Suprapubic skin (tissue), 4 donors: ENCODE measurements around the gene CARD6. TPM values are rescaled to one million over a fixed set of nuclear protein-coding genes. Genes with fewer than 3 reads are reported as not detected.

Experiments
- DNase-seq, 2 donors: peaks; one replicate each; pipeline ENCODE4 v3.0.0-alpha.2; 2019; ENCODE audit warnings: low spot score in 2 of 2
- H3K27ac ChIP-seq: fragments of 200-600 bp; sonication (generic); one replicate; pipeline ENCODE4 v1.5.1; 2019
- H3K27me3 ChIP-seq: fragments of 200-600 bp; sonication (generic); one replicate; pipeline ENCODE4 v1.5.1; 2019
- H3K36me3 ChIP-seq: fragments of 200-600 bp; sonication (generic); one replicate; pipeline ENCODE4 v1.5.1; 2019
- H3K4me1 ChIP-seq: fragments of 200-600 bp; sonication (generic); one replicate; pipeline ENCODE4 v1.5.1; 2019
- H3K4me3 ChIP-seq: fragments of 200-600 bp; sonication (generic); one replicate; pipeline ENCODE4 v1.5.1; 2019; ENCODE audit warnings: mild to moderate bottlenecking
- H3K9me3 ChIP-seq: fragments of 200-600 bp; sonication (generic); one replicate; pipeline ENCODE4 v1.5.1; 2019
- EP300 ChIP-seq: sonication (generic); formaldehyde crosslinking; IDR thresholded peaks from one replicate; pipeline ENCODE4 v1.6.1; 2017; ENCODE audit warnings: antibody characterized with exemption
- POLR2A ChIP-seq, 2 donors: fragments of 450-650 bp; IDR thresholded peaks; one replicate each; pipeline ENCODE4 v1.6.1; 2017; ENCODE audit warnings: antibody characterized with exemption in 2 of 2, mild to moderate bottlenecking in 2 of 2, moderate library complexity in 2 of 2
- POLR2AphosphoS5 ChIP-seq, 3 donors: sonication (generic); formaldehyde crosslinking; IDR thresholded peaks; one replicate each; pipeline ENCODE4 v1.6.1; 2017; ENCODE audit warnings: antibody characterized with exemption in 3 of 3
- WGBS: methylation state at CpG from one replicate; pipeline ENCODE4 v1.1.5; 2018; 5-methylcytosine and 5-hydroxymethylcytosine counted together
- total RNA-seq, 4 donors: library from RNA; depleted of rRNA; stranded (reverse); fragments of >200 nt; gene quantifications; one replicate each; pipeline ENCODE4 v1.1.0, GENCODE V29; 2016
- TF ChIP-seq, protein P1 (sequence below), 2 donors: fragments of 200-600 bp in 1 of 2; fragments of 450-650 bp in 1 of 2; sonication (generic) in 1 of 2; IDR thresholded peaks; one replicate each; pipeline ENCODE4 v1.5.1; 2016 to 2019; ENCODE audit warnings: antibody characterized with exemption in 2 of 2, mild to moderate bottlenecking in 1 of 2, moderate library complexity in 1 of 2

The CARD6 gene
- total RNA-seq, 4 donors from 2014 or later: 3.9 to 8.7 (median 7.3) TPM

DNA sequence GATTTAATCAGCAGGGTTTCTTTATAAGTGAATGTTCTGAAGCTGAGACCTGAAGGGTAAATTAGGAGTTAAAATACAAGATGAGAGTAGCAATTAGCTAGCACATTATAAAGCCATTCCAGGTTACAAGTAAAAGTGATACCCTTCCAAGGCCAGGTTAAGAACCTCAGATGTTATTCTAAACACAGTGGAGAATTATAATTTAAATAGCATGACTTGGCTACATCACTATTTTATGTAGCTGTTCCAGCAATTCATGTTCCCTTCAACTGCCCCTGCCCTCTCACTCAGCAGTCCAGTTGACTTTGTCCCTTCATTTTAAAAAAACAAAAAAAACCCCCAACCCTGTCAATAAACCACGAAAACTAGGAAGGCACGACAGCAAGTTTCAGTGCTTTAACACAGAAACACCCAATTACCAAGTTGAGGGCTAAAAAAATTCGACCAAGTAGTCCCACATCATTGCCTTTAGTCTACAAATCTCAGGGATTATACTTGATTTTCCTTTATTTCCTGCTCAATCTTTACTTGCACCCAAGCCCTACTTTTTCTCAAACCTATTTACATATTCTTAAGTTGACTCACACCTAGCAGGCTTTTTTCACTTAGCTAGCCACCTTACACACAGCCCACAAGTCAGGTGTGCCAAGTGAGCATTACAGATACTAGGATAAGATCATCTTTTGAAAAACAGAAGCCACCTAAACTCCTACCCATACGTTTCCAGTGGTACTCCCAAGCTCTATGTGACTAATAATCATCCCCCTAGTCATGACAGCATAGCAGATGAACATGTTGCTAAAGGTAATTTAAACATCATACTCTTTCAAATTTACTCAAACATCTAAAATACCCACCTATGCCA is 9.6 kb upstream of the CARD6 start:
- TF ChIP-seq POLR2A (IDR thresholded peaks at IDR 0.05): no peak
- TF ChIP-seq POLR2AphosphoS5 (IDR thresholded peaks at IDR 0.05): no peak
- no peak for TF ChIP-seq EP300
- TF ChIP-seq, protein P1, sequence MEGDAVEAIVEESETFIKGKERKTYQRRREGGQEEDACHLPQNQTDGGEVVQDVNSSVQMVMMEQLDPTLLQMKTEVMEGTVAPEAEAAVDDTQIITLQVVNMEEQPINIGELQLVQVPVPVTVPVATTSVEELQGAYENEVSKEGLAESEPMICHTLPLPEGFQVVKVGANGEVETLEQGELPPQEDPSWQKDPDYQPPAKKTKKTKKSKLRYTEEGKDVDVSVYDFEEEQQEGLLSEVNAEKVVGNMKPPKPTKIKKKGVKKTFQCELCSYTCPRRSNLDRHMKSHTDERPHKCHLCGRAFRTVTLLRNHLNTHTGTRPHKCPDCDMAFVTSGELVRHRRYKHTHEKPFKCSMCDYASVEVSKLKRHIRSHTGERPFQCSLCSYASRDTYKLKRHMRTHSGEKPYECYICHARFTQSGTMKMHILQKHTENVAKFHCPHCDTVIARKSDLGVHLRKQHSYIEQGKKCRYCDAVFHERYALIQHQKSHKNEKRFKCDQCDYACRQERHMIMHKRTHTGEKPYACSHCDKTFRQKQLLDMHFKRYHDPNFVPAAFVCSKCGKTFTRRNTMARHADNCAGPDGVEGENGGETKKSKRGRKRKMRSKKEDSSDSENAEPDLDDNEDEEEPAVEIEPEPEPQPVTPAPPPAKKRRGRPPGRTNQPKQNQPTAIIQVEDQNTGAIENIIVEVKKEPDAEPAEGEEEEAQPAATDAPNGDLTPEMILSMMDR (IDR thresholded peaks at IDR 0.05): no peak
- H3K4me3 ChIP-seq: no peak overlapping the region
- no peak for DNase-seq
- no peak overlapping the region for H3K27ac ChIP-seq
- H3K9me3 ChIP-seq: no peaks in the 10 kb centered on the region
- no peaks in the 10 kb centered on the region for H3K27me3 ChIP-seq
- peaks cover 25% of the 10 kb centered on the region for H3K4me1 ChIP-seq
- WGBS: 72% methylated on average over 4 of the region's 4 CpGs
- peaks cover 74% of the 10 kb centered on the region for H3K36me3 ChIP-seq

DNA sequence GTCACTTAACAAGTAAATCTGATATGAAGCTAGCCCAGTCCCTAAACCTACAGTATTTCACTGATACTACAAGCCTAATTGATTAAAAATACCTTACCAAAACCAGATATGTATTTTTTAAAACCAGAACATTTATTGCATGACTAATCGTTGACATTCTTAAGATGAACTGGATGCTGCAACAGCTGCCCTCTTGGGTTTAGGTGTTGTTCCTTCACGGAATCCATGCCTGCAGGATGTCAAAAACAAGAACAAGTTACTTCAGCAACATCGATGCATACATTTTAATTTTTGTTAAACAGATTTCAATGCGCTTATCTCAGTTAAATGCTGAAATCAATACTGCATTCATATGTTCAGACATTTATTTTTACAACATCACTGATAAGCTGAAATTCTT is 8.8 kb upstream of the CARD6 start:
- no peak for DNase-seq
- Histone ChIP-seq H3K4me1 (peaks cover 25% of the 10 kb centered on the region), H3K9me3 (no peaks in the 10 kb centered on the region), H3K4me3 (no peak overlapping the region), H3K27ac (no peak overlapping the region), H3K27me3 (no peaks in the 10 kb centered on the region), H3K36me3 (peaks cover 66% of the 10 kb centered on the region)
- 84% methylated on average over 4 of the region's 4 CpGs for WGBS
- no peak for TF ChIP-seq POLR2AphosphoS5 (IDR thresholded peaks at IDR 0.05)
- TF ChIP-seq EP300: no peak
- no peak for TF ChIP-seq POLR2A (IDR thresholded peaks at IDR 0.05)
- TF ChIP-seq, protein P1 (IDR thresholded peaks at IDR 0.05): no peak

DNA sequence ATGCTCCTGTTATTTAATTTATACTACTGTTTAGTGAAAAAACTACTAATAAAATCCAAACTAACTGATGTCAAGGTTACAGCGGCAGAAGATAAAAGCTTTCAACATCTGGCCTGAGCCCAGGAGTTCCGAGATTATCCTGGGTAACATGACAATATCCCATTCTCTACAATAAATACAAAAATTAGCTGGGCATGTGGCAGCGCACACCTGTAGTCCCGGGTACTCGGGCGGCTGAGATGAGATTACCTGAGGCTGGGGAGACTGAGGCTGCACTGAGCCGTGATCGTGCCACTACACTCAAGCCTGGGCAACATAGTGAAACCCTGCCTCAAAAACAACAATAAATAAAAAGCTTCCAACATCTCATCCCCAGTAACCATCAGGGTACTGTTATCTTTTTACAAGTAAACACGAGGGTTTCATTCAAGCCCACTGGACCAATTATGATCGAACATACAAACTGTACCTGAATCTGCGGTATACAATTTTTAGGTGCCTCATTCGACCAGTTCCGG is 7.4 kb upstream of the CARD6 start:
- peak overlapping the region; percentile 99 for H3K27ac ChIP-seq
- 48% methylated on average over 13 of the region's 13 CpGs for WGBS
- no peaks in the 10 kb centered on the region for H3K9me3 ChIP-seq
- peaks cover 25% of the 10 kb centered on the region for H3K4me1 ChIP-seq
- DNase-seq: no peak
- peaks cover 52% of the 10 kb centered on the region for H3K36me3 ChIP-seq
- peak overlapping the region; percentile 67 for H3K4me3 ChIP-seq
- no peaks in the 10 kb centered on the region for H3K27me3 ChIP-seq
- TF ChIP-seq POLR2A (IDR thresholded peaks at IDR 0.05): no peak

DNA sequence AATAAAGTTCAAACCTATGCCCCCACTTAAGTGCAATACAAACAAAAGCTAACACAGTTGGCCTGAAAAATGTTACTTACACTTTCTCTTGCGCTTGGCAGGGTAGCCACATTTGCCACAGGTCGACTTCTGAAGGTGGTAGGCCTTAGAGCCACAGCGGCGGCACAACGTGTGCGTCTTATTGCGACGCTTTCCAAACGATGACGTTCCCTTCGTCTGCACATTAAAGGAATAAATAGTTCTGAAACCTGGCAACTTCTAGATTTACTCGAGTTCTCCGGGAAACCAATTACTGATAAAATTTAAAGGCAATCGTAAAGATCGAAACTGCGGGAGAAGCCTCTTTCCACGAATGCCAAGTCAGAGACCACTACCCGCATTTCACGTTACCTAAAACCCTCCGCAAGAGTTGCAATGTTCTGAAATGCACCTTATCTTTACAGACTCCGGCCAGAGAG is 6.7 kb upstream of the CARD6 start:
- Histone ChIP-seq H3K4me3 (peak overlapping the region; percentile 67), H3K9me3 (no peaks in the 10 kb centered on the region), H3K4me1 (peaks cover 25% of the 10 kb centered on the region), H3K27me3 (no peaks in the 10 kb centered on the region), H3K27ac (peak overlapping the region; percentile 99), H3K36me3 (peaks cover 45% of the 10 kb centered on the region)
- TF ChIP-seq EP300 (no peak), POLR2AphosphoS5 (IDR thresholded peaks at IDR 0.05) (no peak), POLR2A (IDR thresholded peaks at IDR 0.05) (no peak)
- TF ChIP-seq, protein P1 (IDR thresholded peaks at IDR 0.05): no peak
- WGBS: under 1% methylated on average over 21 of the region's 21 CpGs
- no peak for DNase-seq

DNA sequence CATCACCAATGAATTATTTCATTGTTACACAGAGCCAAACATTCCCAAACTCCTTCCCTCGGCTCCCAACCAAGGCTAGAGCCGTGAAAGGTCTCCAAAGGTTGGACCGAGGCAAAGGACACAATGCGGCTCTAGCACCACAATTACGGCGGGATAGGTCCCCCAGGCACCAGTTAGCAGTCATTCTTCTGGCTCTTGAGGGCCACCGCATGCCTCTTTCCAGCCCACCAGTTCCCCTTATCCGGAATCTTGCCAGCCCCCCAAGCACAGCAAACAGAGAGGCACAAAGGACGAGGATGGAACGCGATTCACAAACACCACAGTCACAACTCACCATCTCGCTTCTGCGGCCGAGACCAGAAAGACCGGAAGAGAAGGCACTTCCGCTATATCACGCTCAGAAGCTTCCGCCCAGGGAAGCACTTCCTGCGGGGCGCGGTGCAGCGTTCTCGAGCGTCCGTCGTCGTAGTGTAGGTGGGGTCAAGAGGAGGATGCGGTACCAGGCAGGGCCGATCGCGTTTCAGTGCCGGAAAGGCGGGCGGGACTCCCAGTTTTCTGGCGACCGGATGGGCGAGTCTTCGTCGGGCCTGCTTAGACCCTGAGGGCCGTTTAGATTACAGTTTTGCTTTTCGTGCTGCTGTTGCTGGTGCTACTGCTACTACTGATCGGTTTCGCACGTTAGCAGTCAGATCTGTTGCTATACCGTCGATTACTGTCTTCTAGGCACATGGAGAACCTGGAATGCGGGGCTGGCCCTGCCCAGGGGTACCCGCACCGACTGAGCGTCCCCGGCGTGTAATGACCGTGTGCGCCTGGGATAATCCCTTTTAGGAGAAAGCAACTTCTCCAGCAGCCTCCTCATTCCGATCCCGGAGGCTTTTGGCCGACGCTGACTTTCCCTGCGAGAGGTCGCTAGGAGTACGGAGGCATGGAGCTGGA is 6.0 kb upstream of the CARD6 start, which contains the start of gene RPL37:
Gene RPL37, minus strand, starts transcription at position 374 of the 939 bp plus-strand sequence. Its CDS starts 37 bp downstream, at position 337.
- Histone ChIP-seq H3K36me3 (peaks cover 38% of the 10 kb centered on the region), H3K27me3 (no peaks in the 10 kb centered on the region), H3K4me3 (peak within 1 kb of the TSS; percentile 67), H3K27ac (peak within 1 kb of the TSS; percentile 99), H3K9me3 (no peaks in the 10 kb centered on the region), H3K4me1 (peaks cover 25% of the 10 kb centered on the region)
- 4% methylated on average over 46 of the region's 61 CpGs for WGBS
- TF ChIP-seq POLR2A (IDR thresholded peaks at IDR 0.05): peak; percentile 52 to 84
- no peak for TF ChIP-seq EP300
- peak; percentile 92 to 96 (median 92) for TF ChIP-seq POLR2AphosphoS5 (IDR thresholded peaks at IDR 0.05)
- TF ChIP-seq, protein P1 (IDR thresholded peaks at IDR 0.05): no peak
- DNase-seq: peak; percentile 98 to 99
